WI38 (cell line): Measurements from ENCODE around the gene G6PC2.
"Not testable (repeated sequence)": the region's sequence is repeated elsewhere in the genome, so short reads cannot be mapped to it uniquely, and the experiment has no call there.

Experiments used
- H3K4me3 ChIP-seq: 2 replicates; pipeline ENCODE4 v1.5.1; 2011; ENCODE audit warnings: low read depth, mild to moderate bottlenecking, control low read depth, low read length
- CTCF ChIP-seq: IDR thresholded peaks from 2 replicates; pipeline ENCODE4 v1.5.1; 2012; ENCODE audit warnings: low read depth, mild to moderate bottlenecking, control low read depth, low read length

The G6PC2 gene

GRCh38 chr2:168901003-168901402, at the start of gene G6PC2:
Gene G6PC2 (plus strand): TSS chr2:168901291. CDS start chr2:168901332, 41 bp downstream.
- TF ChIP-seq CTCF = no peak
- H3K4me3 ChIP-seq = no peak within 1 kb of the TSS

GRCh38 chr2:168851674-168852320, 49.3 kb upstream of the G6PC2 start:
- TF ChIP-seq CTCF = no peak
- H3K4me3 ChIP-seq = no peak overlapping the region

GRCh38 chr2:168852481-168852880, 48.6 kb upstream of the G6PC2 start:
- no peak for TF ChIP-seq CTCF
- H3K4me3 ChIP-seq = no peak overlapping the region

- H3K4me3 ChIP-seq = no peak overlapping the region
- no peak for TF ChIP-seq CTCF
These were observed 47.6 kb upstream of the G6PC2 start for GRCh38 chr2:168853471-168853870.

GRCh38 chr2:168854651-168855050, 46.4 kb upstream of the G6PC2 start:
- H3K4me3 ChIP-seq = no peak overlapping the region
- no peak for TF ChIP-seq CTCF

GRCh38 chr2:168855601-168856000, 45.5 kb upstream of the G6PC2 start:
- H3K4me3 ChIP-seq = no peak overlapping the region
- TF ChIP-seq CTCF = no peak

- no peak for TF ChIP-seq CTCF
These were observed 42.9 kb upstream of the G6PC2 start for GRCh38 chr2:168858146-168858545.

GRCh38 chr2:168867164-168867563, 33.9 kb upstream of the G6PC2 start:
- H3K4me3 ChIP-seq = not testable (repeated sequence)

More at GRCh38 chr2:168858146-168858545, 42.9 kb upstream of the G6PC2 start:
- H3K4me3 ChIP-seq = no peak overlapping the region

- H3K4me3 ChIP-seq = not testable (repeated sequence)
These were observed 30.7 kb upstream of the G6PC2 start for GRCh38 chr2:168870369-168870768.

GRCh38 chr2:168870824-168871223, 30.3 kb upstream of the G6PC2 start:
- not testable (repeated sequence) for H3K4me3 ChIP-seq
